Muscle layer of duodenum (tissue), 2 donors: ENCODE results near the gene AHSG.
"Not testable (repeated sequence)": the region's sequence is repeated elsewhere in the genome, so short reads cannot be mapped to it uniquely, and the experiment has no call there.

Experiments used
- H3K27ac ChIP-seq: one replicate; pipeline ENCODE4 v1.7.0; 2013; ENCODE audit warnings: mild to moderate bottlenecking, low read length
- H3K27me3 ChIP-seq: one replicate; pipeline ENCODE4 v1.7.0; 2013; ENCODE audit warnings: low read depth, mild to moderate bottlenecking, control low read depth, low read length
- H3K36me3 ChIP-seq, 2 donors: one replicate each; pipeline ENCODE4 v1.7.0; 2013; ENCODE audit warnings: low read length in 2 of 2, control low read depth in 1 of 2, mild to moderate bottlenecking in 1 of 2; ENCODE audit not compliant: insufficient read depth in 2 of 2, control insufficient read depth in 1 of 2
- H3K4me1 ChIP-seq, 2 donors: one replicate each; pipeline ENCODE4 v1.7.0; 2013; ENCODE audit warnings: low read length in 2 of 2, mild to moderate bottlenecking in 2 of 2, control low read depth in 1 of 2, moderate library complexity in 1 of 2; ENCODE audit not compliant: insufficient read depth in 2 of 2, control insufficient read depth in 1 of 2
- H3K4me3 ChIP-seq, 2 donors: one replicate each; pipeline ENCODE4 v1.7.0; 2013; ENCODE audit warnings: low read length in 2 of 2, low read depth in 1 of 2, mild to moderate bottlenecking in 1 of 2
- H3K9me3 ChIP-seq, 2 donors: one replicate each; pipeline ENCODE4 v1.7.0; 2013; ENCODE audit warnings: low read length in 2 of 2, control low read depth in 1 of 2, mild to moderate bottlenecking in 1 of 2; ENCODE audit not compliant: control insufficient read depth in 1 of 2
- donor health status: healthy.

AHSG gene

GRCh38 chr3:186580785-186581184 lies 32.1 kb upstream of the AHSG start:
- H3K4me3 ChIP-seq = no peak overlapping the region
- H3K27ac ChIP-seq = no peak overlapping the region
- no peaks in the 10 kb centered on the region for H3K4me1 ChIP-seq
- H3K36me3 ChIP-seq = peaks cover 75 to 85% of the 10 kb centered on the region in 2 donors
- H3K9me3 ChIP-seq = no peaks in the 10 kb centered on the region
- no peaks in the 10 kb centered on the region for H3K27me3 ChIP-seq

DNA sequence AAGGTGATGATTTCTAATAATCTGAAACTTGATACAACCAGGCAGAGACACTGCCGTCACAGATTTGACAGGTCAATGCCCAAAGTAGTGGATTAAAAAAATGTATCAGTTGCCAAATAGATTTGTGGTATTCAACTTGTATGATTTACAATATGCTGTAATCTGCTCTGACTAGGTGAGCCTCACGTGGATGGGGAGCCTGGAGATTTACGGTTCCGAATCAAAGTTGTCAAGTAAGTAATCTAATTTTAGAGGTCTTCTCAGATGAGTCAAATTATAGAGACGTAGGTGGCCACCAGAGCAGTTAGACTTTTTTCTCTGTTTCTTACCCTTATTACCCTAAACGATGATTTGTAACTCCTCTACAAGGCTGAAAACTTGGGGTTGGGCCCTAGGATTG lies 30.3 kb upstream of the AHSG start:
- Histone ChIP-seq H3K9me3 (no peaks in the 10 kb centered on the region), H3K4me3 (no peak overlapping the region), H3K4me1 (no peaks in the 10 kb centered on the region), H3K36me3 (peaks cover 69 to 75% of the 10 kb centered on the region in 2 donors), H3K27me3 (no peaks in the 10 kb centered on the region), H3K27ac (no peak overlapping the region)

- H3K36me3 ChIP-seq = peaks cover 59 to 66% of the 10 kb centered on the region in 2 donors
- no peak overlapping the region for H3K27ac ChIP-seq
- H3K4me3 ChIP-seq = no peak overlapping the region
- no peaks in the 10 kb centered on the region for H3K4me1 ChIP-seq
- no peaks in the 10 kb centered on the region for H3K27me3 ChIP-seq
- no peaks in the 10 kb centered on the region for H3K9me3 ChIP-seq
Measured at GRCh38 chr3:186583831-186584230, 29.0 kb upstream of the AHSG start.

DNA sequence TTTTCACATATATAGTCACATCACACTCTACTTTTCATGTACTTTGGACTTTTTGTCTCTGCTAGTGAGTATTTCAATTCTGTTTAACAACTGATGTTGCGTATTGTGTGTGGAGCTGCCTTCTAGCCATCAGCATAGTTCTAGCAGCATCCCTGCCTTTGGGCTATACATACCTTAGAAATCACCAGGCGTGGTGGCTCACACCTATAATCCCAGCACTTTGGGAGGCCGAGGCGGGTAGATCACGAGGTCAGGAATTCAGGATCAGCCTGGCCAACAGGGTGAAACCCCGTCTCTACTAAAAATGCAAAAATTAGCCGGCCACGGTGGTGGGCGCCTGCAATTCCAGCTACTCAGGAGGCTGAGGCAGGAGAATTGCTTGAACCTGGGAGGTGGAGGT lies 26.6 kb upstream of the AHSG start:
- not testable (repeated sequence) for H3K4me3 ChIP-seq, H3K9me3 ChIP-seq, H3K4me1 ChIP-seq, H3K27me3 ChIP-seq, H3K27ac ChIP-seq
- H3K36me3 ChIP-seq = peaks cover 47 to 49% of the 10 kb centered on the region in 2 donors

DNA sequence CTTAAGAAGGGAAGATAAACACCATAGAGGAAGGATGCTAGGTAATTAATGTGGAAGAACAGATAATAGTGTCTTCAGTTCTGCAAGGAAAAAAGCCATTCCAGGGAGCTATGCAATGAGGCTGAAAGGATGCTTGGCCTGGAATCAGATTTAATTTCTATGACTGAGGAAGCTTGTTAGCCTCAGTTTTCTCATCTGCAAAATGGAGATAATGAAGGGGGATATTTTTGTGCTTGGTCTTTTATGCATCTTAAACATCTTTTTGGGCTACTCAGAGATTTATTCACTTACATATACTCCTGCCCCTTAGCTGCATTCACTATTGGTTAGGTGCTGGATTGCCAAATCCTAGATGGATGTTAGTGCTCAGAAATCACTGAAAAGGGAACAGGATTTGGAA lies 25.7 kb upstream of the AHSG start:
- Histone ChIP-seq H3K4me3 (no peak overlapping the region), H3K4me1 (no peaks in the 10 kb centered on the region), H3K27me3 (no peaks in the 10 kb centered on the region), H3K9me3 (no peaks in the 10 kb centered on the region), H3K36me3 (peaks cover 39% of the 10 kb centered on the region in 2 donors), H3K27ac (no peak overlapping the region)

GRCh38 chr3:186588632-186589031 lies 24.2 kb upstream of the AHSG start:
- no peaks in the 10 kb centered on the region for H3K27me3 ChIP-seq
- peaks cover 25 to 27% of the 10 kb centered on the region in 2 donors for H3K36me3 ChIP-seq
- no peaks in the 10 kb centered on the region for H3K4me1 ChIP-seq
- no peak overlapping the region for H3K27ac ChIP-seq
- H3K4me3 ChIP-seq = no peak overlapping the region
- no peaks in the 10 kb centered on the region for H3K9me3 ChIP-seq

DNA sequence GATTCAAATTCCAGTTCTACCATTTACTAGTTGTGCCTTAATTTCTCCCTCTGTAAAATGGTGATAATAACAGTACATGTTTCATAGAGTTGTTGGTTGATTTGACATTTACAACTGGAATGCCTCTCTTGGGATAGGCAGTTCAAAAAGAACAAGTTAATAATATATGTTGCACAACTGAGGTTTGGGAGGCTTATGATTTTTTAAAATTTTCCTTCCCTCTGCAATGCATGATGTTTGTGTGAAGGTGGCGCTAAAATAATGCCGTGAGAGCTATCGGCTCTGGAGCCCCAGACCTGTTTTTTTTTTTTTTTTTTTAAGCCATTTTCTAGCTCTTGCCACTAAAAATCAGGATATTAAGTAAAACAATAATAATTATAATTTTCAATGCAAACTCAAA lies 23.7 kb upstream of the AHSG start:
- Histone ChIP-seq H3K4me3 (no peak overlapping the region), H3K36me3 (peaks cover 20 to 22% of the 10 kb centered on the region in 2 donors), H3K27me3 (no peaks in the 10 kb centered on the region), H3K9me3 (no peaks in the 10 kb centered on the region), H3K27ac (no peak overlapping the region), H3K4me1 (no peaks in the 10 kb centered on the region)

- Histone ChIP-seq H3K27ac (no peak overlapping the region), H3K9me3 (no peaks in the 10 kb centered on the region), H3K4me3 (no peak overlapping the region), H3K4me1 (no peaks in the 10 kb centered on the region), H3K36me3 (peaks cover 11 to 13% of the 10 kb centered on the region in 2 donors), H3K27me3 (no peaks in the 10 kb centered on the region)
Measured at GRCh38 chr3:186589856-186590579, 22.8 kb upstream of the AHSG start.

DNA sequence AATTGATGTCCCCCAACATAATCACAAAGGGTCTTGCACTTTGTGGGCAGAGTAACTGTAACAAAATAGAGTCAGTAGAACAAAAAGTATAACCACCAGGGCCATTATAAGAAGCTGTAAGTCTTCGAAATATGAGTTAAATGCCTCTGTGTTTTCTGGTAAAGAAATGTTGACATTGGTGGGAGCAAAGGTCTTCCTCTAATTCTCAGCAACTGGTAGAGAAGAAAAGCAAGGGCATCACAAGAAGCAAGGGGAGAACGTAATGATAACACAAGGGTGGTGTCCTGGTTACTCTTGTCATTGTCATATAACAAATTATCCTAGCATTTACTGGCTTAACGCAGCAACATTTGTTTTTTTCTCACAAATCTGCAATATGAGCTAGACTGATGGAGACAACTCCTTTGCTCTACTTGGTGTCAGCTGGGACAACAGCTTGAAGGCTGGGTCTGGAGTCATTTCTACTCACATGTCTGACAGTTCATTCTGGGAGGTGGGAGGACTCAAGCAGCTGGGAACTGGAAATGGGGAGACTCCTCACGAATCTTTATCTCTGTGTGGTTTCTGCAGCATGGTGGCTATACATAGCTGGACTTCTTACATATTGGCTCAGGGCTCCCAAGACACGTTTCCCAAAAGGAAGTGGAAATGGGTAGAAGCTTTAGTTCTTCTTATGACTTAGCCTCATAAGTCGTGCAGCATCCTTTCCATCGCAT lies 22.1 kb upstream of the AHSG start:
- Histone ChIP-seq H3K9me3 (no peaks in the 10 kb centered on the region), H3K27me3 (no peaks in the 10 kb centered on the region), H3K36me3 (peaks cover 6 to 7% of the 10 kb centered on the region in 2 donors), H3K4me3 (no peak overlapping the region), H3K4me1 (no peaks in the 10 kb centered on the region), H3K27ac (no peak overlapping the region)

DNA sequence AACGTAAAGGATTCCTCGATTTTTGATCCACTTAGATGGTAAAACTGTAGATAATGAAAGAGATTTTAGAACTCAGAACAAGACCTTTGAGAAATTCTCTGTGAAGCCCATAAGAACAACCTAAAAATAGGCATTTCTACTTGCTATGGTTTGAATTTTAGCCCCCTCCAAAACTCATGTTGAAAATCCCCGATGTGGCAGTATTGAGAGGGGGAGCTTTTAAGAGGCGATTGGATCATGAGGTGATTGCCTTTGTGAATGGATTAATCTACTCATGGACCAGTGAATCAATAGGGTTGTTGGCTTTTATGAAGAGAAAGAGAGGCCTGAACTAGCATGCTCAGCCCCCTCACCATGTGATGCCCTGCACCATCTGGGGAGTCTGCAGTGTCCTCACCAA lies 20.2 kb upstream of the AHSG start:
- no peaks in the 10 kb centered on the region for H3K36me3 ChIP-seq
- H3K4me3 ChIP-seq = no peak overlapping the region
- H3K9me3 ChIP-seq = no peaks in the 10 kb centered on the region
- H3K27ac ChIP-seq = no peak overlapping the region
- H3K4me1 ChIP-seq = no peaks in the 10 kb centered on the region
- H3K27me3 ChIP-seq = no peaks in the 10 kb centered on the region

GRCh38 chr3:186593862-186594261 lies 19.0 kb upstream of the AHSG start:
- Histone ChIP-seq H3K27ac (no peak overlapping the region), H3K4me3 (no peak overlapping the region), H3K4me1 (peaks cover 0 to 6% of the 10 kb centered on the region in 2 donors)

More at GRCh38 chr3:186593862-186594261, 19.0 kb upstream of the AHSG start:
- H3K36me3 ChIP-seq = no peaks in the 10 kb centered on the region
- H3K9me3 ChIP-seq = no peaks in the 10 kb centered on the region
- H3K27me3 ChIP-seq = no peaks in the 10 kb centered on the region
